Nephron (organoid): ENCODE results near the gene ASB6.

ENCODE experiments used
- H3K27ac Mint-ChIP-seq, 3 experiments: 2 replicates each; pipeline ENCODE4 v1.8.0; 2020; ENCODE audit warnings: mixed read lengths in 3 of 3, mild to moderate bottlenecking in 2 of 3, moderate library complexity in 1 of 3
- H3K27me3 Mint-ChIP-seq: 2 replicates; pipeline ENCODE4 v1.8.0; 2021; ENCODE audit warnings: low read depth, mild to moderate bottlenecking, moderate library complexity, mixed read lengths
- H3K36me3 Mint-ChIP-seq: 2 replicates; pipeline ENCODE4 v1.8.0; 2020; ENCODE audit warnings: low read depth, mixed read lengths
- H3K4me1 Mint-ChIP-seq: 2 replicates; pipeline ENCODE4 v1.8.0; 2020; ENCODE audit warnings: mixed read lengths
- H3K4me3 Mint-ChIP-seq, 3 experiments: 2 replicates each; pipeline ENCODE4 v1.8.0; 2020; ENCODE audit warnings: mild to moderate bottlenecking in 3 of 3, mixed read lengths in 3 of 3, moderate library complexity in 2 of 3
- H3K9me3 Mint-ChIP-seq: 2 replicates; pipeline ENCODE4 v1.8.0; 2020; ENCODE audit warnings: mixed read lengths
- TF ChIP-seq, protein P1 (sequence below), 3 experiments: fragments of 200-600 bp; sonication (generic); IDR thresholded peaks; one replicate each; pipeline ENCODE4 v1.5.0; 2021; ENCODE audit warnings: antibody characterized with exemption in 3 of 3; ENCODE audit not compliant: unreplicated experiment in 3 of 3

ASB6 gene

GRCh38 chr9:129626079-129626624 lies 15.8 kb downstream of the ASB6 start, which contains the start of gene NTMT1:
TSS of gene NTMT1 (plus strand) at chr9:129626163. CDS start at chr9:129632704, 6,541 bp downstream.
- TF ChIP-seq, protein P1, sequence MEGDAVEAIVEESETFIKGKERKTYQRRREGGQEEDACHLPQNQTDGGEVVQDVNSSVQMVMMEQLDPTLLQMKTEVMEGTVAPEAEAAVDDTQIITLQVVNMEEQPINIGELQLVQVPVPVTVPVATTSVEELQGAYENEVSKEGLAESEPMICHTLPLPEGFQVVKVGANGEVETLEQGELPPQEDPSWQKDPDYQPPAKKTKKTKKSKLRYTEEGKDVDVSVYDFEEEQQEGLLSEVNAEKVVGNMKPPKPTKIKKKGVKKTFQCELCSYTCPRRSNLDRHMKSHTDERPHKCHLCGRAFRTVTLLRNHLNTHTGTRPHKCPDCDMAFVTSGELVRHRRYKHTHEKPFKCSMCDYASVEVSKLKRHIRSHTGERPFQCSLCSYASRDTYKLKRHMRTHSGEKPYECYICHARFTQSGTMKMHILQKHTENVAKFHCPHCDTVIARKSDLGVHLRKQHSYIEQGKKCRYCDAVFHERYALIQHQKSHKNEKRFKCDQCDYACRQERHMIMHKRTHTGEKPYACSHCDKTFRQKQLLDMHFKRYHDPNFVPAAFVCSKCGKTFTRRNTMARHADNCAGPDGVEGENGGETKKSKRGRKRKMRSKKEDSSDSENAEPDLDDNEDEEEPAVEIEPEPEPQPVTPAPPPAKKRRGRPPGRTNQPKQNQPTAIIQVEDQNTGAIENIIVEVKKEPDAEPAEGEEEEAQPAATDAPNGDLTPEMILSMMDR (IDR thresholded peaks at IDR 0.05; ENCODE audit: unreplicated experiment in 3 of 3) = no peak
- Mint-ChIP-seq H3K27me3 (peaks cover 4% of the 10 kb centered on the region), H3K27ac (peak within 1 kb of the TSS; percentile 82 to 92 (median 85)), H3K4me3 (peak within 1 kb of the TSS; percentile 79 to 87 (median 86)), H3K36me3 (peaks cover under 1% of the 10 kb centered on the region), H3K4me1 (peaks cover 46% of the 10 kb centered on the region), H3K9me3 (no peaks in the 10 kb centered on the region)

GRCh38 chr9:129624947-129625346 lies 17.0 kb downstream of the ASB6 start:
- H3K27ac Mint-ChIP-seq = no peak overlapping the region
- no peaks in the 10 kb centered on the region for H3K36me3 Mint-ChIP-seq
- H3K27me3 Mint-ChIP-seq = peaks cover 8% of the 10 kb centered on the region
- TF ChIP-seq, protein P1 (IDR thresholded peaks at IDR 0.05; ENCODE audit: unreplicated experiment in 3 of 3) = no peak
- peak overlapping the region; percentile 74 to 86 (median 79) for H3K4me3 Mint-ChIP-seq
- H3K4me1 Mint-ChIP-seq = peaks cover 35% of the 10 kb centered on the region
- H3K9me3 Mint-ChIP-seq = no peaks in the 10 kb centered on the region

DNA sequence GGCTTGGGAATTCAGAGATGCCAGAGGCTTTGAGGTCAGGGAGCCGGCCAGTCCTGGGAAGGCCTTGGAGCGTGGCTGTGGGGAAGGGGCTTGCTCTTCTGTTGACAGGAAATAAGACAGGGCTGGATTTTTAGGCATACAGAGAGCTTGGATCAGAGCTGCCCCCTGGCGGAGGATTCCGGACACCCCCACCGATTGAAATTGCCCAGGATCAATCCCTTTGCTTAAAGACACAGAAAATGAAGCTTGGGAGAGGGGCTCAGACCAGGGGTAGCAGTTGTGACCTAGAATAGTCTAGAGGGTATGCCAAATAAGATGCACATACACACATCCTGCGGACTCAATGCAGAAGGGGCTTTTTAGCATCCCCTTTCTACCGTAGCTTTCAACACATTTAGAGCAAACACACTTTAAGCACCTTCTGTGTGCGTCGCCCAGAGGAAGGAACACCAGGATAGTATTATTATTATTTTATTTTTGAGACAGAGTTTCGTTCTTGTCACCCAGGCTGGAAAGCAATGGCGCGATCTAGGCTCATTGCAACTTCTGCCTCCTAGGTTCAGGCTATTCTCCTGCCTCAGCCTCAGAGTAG lies 17.7 kb downstream of the ASB6 start:
- Mint-ChIP-seq H3K9me3 (no peaks in the 10 kb centered on the region), H3K36me3 (no peaks in the 10 kb centered on the region), H3K4me3 (peak overlapping the region; percentile 79 to 86 (median 85)), H3K27ac (peak overlapping the region; percentile 65 to 93 (median 77)), H3K27me3 (peaks cover 8% of the 10 kb centered on the region), H3K4me1 (peaks cover 36% of the 10 kb centered on the region)
- TF ChIP-seq, protein P1 (IDR thresholded peaks at IDR 0.05; ENCODE audit: unreplicated experiment in 3 of 3) = peak; percentile 56 to 65 (median 59)

- H3K27me3 Mint-ChIP-seq = peaks cover 8% of the 10 kb centered on the region
- TF ChIP-seq, protein P1 (IDR thresholded peaks at IDR 0.05; ENCODE audit: unreplicated experiment in 3 of 3) = no peak
- peak overlapping the region; percentile 34 to 74 (median 65) for H3K4me3 Mint-ChIP-seq
- H3K27ac Mint-ChIP-seq = peak overlapping the region in 1 of 3 experiments; percentile 9
- no peaks in the 10 kb centered on the region for H3K9me3 Mint-ChIP-seq
- no peaks in the 10 kb centered on the region for H3K36me3 Mint-ChIP-seq
- peaks cover 32% of the 10 kb centered on the region for H3K4me1 Mint-ChIP-seq
Observed at GRCh38 chr9:129623331-129623730, 18.6 kb downstream of the ASB6 start.

DNA sequence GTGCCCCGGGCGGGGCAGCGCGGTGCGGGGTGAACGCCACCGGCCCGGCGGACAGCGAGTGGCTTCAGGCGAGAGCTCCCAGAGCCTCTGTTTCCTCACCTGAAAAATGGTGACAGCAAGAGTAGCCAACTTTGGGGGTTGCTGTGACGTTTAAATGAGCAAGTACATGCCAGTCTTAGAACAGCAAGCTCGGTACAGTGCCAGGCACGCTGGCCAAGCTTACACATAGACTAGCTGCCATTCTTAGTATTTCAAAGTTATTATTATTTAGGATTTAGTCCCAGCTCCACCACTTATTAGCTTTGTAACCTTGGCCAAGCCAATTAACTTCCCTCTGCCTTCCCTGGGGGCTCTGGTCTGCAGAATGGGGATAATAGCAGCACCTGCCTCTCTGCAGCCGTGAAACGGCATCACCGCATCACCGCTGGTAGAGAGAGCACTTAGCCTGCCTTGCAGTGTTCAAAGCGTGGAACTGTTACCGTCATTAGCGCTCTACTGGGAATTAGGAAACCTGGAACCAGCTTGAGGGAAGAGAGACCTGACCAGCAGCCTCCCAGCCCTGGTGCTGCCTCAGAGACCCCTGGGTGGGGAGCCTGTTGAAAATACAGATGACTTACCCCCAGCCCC lies 21.2 kb downstream of the ASB6 start, which contains the start of gene C9orf50:
C9orf50 (minus strand) TSS at position 433 of the 627 bp plus-strand sequence. CDS start 527 bp downstream, outside the sequence.
- Mint-ChIP-seq H3K27ac (peak within 1 kb of the TSS in 1 of 3 experiments; percentile 65), H3K36me3 (no peaks in the 10 kb centered on the region), H3K4me3 (peak within 1 kb of the TSS; percentile 81 to 86 (median 86)), H3K9me3 (no peaks in the 10 kb centered on the region), H3K27me3 (peaks cover 8% of the 10 kb centered on the region), H3K4me1 (peaks cover 12% of the 10 kb centered on the region)
- TF ChIP-seq, protein P1 (IDR thresholded peaks at IDR 0.05; ENCODE audit: unreplicated experiment in 3 of 3) = no peak
